HepG2 (cell line): Measurements from ENCODE around the gene PIK3CB. TPM values are rescaled to one million over a fixed set of nuclear protein-coding genes. Genes with fewer than 3 reads are reported as not detected.
A peak's percentile ranks its signal among the peaks of the same experiment; 100 is the strongest.

ENCODE experiments used
- ARNT ChIP-seq: fragments of 450-650 bp; IDR thresholded peaks from 2 replicates; pipeline ENCODE4 v1.6.1; 2017
- DNMT1 ChIP-seq: sonication (generic); formaldehyde crosslinking; IDR thresholded peaks from 2 replicates; pipeline ENCODE4 v1.5.1; 2020; ENCODE audit warnings: mild to moderate bottlenecking, missing genetic modification reagents
- FOXA3 ChIP-seq: IDR thresholded peaks from 2 replicates; pipeline ENCODE4 v1.6.1; 2016; ENCODE audit warnings: missing genetic modification reagents, missing compliant biosample characterization
- HNRNPL ChIP-seq: fragments of 200-400 bp; formaldehyde crosslinking; IDR thresholded peaks from 2 replicates; pipeline ENCODE4 v1.6.1; 2017; ENCODE audit warnings: mild to moderate bottlenecking, low read depth, low read length
- NCOA1 ChIP-seq: sonication (generic); formaldehyde crosslinking; IDR thresholded peaks from 2 replicates; pipeline ENCODE4 v1.9.0; 2021; ENCODE audit warnings: missing genetic modification reagents
- NRL ChIP-seq: sonication (generic); formaldehyde crosslinking; IDR thresholded peaks from 2 replicates; pipeline ENCODE4 v1.5.0; 2020; ENCODE audit warnings: missing genetic modification reagents, mild to moderate bottlenecking, moderate library complexity, borderline replicate concordance
- PHF21A ChIP-seq: sonication (generic); formaldehyde crosslinking; IDR thresholded peaks from 2 replicates; pipeline ENCODE4 v1.5.0; 2020; ENCODE audit warnings: mild to moderate bottlenecking, missing genetic modification reagents
- PRMT3 ChIP-seq: sonication (generic); formaldehyde crosslinking; IDR thresholded peaks from 2 replicates; pipeline ENCODE4 v1.8.1; 2022; ENCODE audit warnings: low read depth, mild to moderate bottlenecking, moderate library complexity, missing genetic modification reagents, borderline replicate concordance
- SOX6 ChIP-seq, 2 experiments: fragments of 450-650 bp in 1 of 2; sonication (generic) in 1 of 2; formaldehyde crosslinking in 1 of 2; IDR thresholded peaks; 2 replicates each; pipeline versions ENCODE4 v1.4.0 to v1.6.1; 2017 to 2020; ENCODE audit warnings: antibody characterized with exemption in 1 of 2, mild to moderate bottlenecking in 1 of 2, missing genetic modification reagents in 1 of 2
- STAG1 ChIP-seq: sonication (generic); formaldehyde crosslinking; IDR thresholded peaks from 2 replicates; pipeline ENCODE4 v1.4.0; 2020; ENCODE audit warnings: missing genetic modification reagents
- XRCC5 ChIP-seq: fragments of 200-400 bp; formaldehyde crosslinking; optimal IDR thresholded peaks from 2 replicates; pipeline ENCODE3; 2017; ENCODE audit warnings: mild to moderate bottlenecking, low read length
- YEATS4 ChIP-seq: sonication (generic); formaldehyde crosslinking; IDR thresholded peaks from 2 replicates; pipeline ENCODE4 v1.4.0; 2020; ENCODE audit warnings: missing genetic modification reagents, borderline replicate concordance
- ZNF337 ChIP-seq: sonication (generic); formaldehyde crosslinking; IDR thresholded peaks from 2 replicates; pipeline ENCODE4 v1.5.1; 2020; ENCODE audit warnings: missing genetic modification reagents, low read depth, mild to moderate bottlenecking, borderline replicate concordance
- ZNF788 ChIP-seq: sonication (generic); formaldehyde crosslinking; IDR thresholded peaks from 2 replicates; pipeline ENCODE4 v1.5.0; 2020; ENCODE audit warnings: mild to moderate bottlenecking, missing genetic modification reagents, borderline replicate concordance
- polyA plus RNA-seq, 8 experiments: library from polyadenylated mRNA; depleted of rRNA in 3 of 8; stranded (reverse) in 7 of 8; unstranded in 1 of 8; fragments of >200 nt; fragmentation: Illumina TruSeq in 4 of 8; extraction: Trizol in 4 of 8; gene quantifications; 2 replicates each; pipeline versions ENCODE4 v1.2.1 to v1.2.3, GENCODE V29; 2011 to 2016; ENCODE audit warnings: low read depth in 4 of 8, missing spikeins in 1 of 8, mixed read lengths in 1 of 8; ENCODE audit not compliant: insufficient read depth in 1 of 8
- total RNA-seq, 5 experiments: library from RNA; depleted of rRNA; stranded (reverse); fragments of >200 nt; fragmentation: Illumina TruSeq; extraction: Trizol; gene quantifications; 2 replicates each; pipeline ENCODE4 v1.2.3, GENCODE V29; 2016; ENCODE audit warnings: low read depth in 1 of 5
- TF ChIP-seq, protein P1 (sequence below): sonication (generic); formaldehyde crosslinking; IDR thresholded peaks from 2 replicates; pipeline ENCODE4 v1.8.0; 2022; ENCODE audit warnings: missing genetic modification reagents, mild to moderate bottlenecking, moderate library complexity, borderline replicate concordance
- TF ChIP-seq, protein P2 (sequence below): sonication (generic); formaldehyde crosslinking; IDR thresholded peaks from 2 replicates; pipeline ENCODE4 v1.4.0; 2020; ENCODE audit warnings: mild to moderate bottlenecking, missing genetic modification reagents
- TF ChIP-seq, protein P3 (sequence below): sonication (generic); formaldehyde crosslinking; IDR thresholded peaks from 2 replicates; pipeline ENCODE4 v1.4.0; 2020; ENCODE audit warnings: mild to moderate bottlenecking, low read depth, missing genetic modification reagents
- TF ChIP-seq, protein P4 (sequence below): sonication (generic); formaldehyde crosslinking; IDR thresholded peaks from 2 replicates; pipeline ENCODE4 v1.8.1; 2023; ENCODE audit warnings: mild to moderate bottlenecking, missing genetic modification reagents, borderline replicate concordance
- TF ChIP-seq, protein P5 (sequence below): sonication (generic); formaldehyde crosslinking; IDR thresholded peaks from 2 replicates; pipeline ENCODE4 v1.5.0; 2020; ENCODE audit warnings: mild to moderate bottlenecking, missing genetic modification reagents
- TF ChIP-seq, protein P6 (sequence below): sonication (generic); formaldehyde crosslinking; IDR thresholded peaks from 2 replicates; pipeline ENCODE4 v1.8.1; 2023; ENCODE audit warnings: mild to moderate bottlenecking, inconsistent platforms, moderate library complexity, missing genetic modification reagents, borderline replicate concordance

PIK3CB gene
- total and polyA plus RNA-seq, 2 of the 13 experiments (the other 11 are each of a cell fraction or from before 2014, with no cell fraction given) = 6.6 to 18.7 TPM

DNA sequence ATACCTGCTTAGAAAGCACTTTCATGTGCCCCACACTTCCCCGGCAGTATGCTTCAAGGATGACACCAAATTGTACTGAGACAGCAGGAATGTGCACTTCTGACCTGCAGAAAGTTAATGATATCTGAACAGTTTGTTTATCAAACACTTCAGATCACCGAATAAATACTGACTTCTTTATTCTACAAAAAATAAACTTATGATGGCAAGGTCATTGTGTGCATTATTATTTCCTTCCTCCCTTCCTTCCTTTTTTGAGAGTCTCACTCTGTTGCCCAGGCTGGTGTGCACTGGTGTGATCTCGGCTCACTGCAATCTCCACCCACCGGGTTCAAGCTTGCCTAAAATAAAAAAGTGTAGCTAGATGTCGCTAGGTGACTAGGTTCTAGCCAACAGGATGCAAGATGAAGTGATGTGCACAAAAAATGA, 145.8 kb downstream of the PIK3CB start (continued):
- TF ChIP-seq NRL (CRISPR knock-in tag) (no peak), PRMT3 (no peak), NCOA1 (CRISPR knock-in tag) (no peak), XRCC5 (no peak), SOX6 (IDR thresholded peaks at IDR 0.05) (no peak), SOX6 (CRISPR knock-in tag; IDR thresholded peaks at IDR 0.05) (peak; percentile 55; the same call in 1 of the 2 replicates), STAG1 (CRISPR knock-in tag) (peak; percentile 66), ZNF788 (no peak), DNMT1 (CRISPR knock-in tag) (no peak), PHF21A (CRISPR knock-in tag) (peak; percentile 41; the same call in 1 of the 2 replicates), ARNT (no peak), YEATS4 (CRISPR knock-in tag) (no peak), FOXA3 (peak; percentile 54), ZNF337 (CRISPR knock-in tag) (no peak), HNRNPL (no peak)
- TF ChIP-seq, protein P1, sequence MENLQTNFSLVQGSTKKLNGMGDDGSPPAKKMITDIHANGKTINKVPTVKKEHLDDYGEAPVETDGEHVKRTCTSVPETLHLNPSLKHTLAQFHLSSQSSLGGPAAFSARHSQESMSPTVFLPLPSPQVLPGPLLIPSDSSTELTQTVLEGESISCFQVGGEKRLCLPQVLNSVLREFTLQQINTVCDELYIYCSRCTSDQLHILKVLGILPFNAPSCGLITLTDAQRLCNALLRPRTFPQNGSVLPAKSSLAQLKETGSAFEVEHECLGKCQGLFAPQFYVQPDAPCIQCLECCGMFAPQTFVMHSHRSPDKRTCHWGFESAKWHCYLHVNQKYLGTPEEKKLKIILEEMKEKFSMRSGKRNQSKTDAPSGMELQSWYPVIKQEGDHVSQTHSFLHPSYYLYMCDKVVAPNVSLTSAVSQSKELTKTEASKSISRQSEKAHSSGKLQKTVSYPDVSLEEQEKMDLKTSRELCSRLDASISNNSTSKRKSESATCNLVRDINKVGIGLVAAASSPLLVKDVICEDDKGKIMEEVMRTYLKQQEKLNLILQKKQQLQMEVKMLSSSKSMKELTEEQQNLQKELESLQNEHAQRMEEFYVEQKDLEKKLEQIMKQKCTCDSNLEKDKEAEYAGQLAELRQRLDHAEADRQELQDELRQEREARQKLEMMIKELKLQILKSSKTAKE (CRISPR knock-in tag) = no peak
- TF ChIP-seq, protein P2, sequence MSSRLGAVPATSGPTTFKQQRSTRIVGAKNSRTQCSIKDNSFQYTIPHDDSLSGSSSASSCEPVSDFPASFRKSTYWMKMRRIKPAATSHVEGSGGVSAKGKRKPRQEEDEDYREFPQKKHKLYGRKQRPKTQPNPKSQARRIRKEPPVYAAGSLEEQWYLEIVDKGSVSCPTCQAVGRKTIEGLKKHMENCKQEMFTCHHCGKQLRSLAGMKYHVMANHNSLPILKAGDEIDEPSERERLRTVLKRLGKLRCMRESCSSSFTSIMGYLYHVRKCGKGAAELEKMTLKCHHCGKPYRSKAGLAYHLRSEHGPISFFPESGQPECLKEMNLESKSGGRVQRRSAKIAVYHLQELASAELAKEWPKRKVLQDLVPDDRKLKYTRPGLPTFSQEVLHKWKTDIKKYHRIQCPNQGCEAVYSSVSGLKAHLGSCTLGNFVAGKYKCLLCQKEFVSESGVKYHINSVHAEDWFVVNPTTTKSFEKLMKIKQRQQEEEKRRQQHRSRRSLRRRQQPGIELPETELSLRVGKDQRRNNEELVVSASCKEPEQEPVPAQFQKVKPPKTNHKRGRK = no peak
- TF ChIP-seq, protein P3, sequence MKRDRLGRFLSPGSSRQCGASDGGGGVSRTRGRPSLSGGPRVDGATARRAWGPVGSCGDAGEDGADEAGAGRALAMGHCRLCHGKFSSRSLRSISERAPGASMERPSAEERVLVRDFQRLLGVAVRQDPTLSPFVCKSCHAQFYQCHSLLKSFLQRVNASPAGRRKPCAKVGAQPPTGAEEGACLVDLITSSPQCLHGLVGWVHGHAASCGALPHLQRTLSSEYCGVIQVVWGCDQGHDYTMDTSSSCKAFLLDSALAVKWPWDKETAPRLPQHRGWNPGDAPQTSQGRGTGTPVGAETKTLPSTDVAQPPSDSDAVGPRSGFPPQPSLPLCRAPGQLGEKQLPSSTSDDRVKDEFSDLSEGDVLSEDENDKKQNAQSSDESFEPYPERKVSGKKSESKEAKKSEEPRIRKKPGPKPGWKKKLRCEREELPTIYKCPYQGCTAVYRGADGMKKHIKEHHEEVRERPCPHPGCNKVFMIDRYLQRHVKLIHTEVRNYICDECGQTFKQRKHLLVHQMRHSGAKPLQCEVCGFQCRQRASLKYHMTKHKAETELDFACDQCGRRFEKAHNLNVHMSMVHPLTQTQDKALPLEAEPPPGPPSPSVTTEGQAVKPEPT (CRISPR knock-in tag) = no peak
- TF ChIP-seq, protein P4, sequence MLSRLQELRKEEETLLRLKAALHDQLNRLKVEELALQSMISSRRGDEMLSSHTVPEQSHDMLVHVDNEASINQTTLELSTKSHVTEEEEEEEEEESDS = no peak
- TF ChIP-seq, protein P5, sequence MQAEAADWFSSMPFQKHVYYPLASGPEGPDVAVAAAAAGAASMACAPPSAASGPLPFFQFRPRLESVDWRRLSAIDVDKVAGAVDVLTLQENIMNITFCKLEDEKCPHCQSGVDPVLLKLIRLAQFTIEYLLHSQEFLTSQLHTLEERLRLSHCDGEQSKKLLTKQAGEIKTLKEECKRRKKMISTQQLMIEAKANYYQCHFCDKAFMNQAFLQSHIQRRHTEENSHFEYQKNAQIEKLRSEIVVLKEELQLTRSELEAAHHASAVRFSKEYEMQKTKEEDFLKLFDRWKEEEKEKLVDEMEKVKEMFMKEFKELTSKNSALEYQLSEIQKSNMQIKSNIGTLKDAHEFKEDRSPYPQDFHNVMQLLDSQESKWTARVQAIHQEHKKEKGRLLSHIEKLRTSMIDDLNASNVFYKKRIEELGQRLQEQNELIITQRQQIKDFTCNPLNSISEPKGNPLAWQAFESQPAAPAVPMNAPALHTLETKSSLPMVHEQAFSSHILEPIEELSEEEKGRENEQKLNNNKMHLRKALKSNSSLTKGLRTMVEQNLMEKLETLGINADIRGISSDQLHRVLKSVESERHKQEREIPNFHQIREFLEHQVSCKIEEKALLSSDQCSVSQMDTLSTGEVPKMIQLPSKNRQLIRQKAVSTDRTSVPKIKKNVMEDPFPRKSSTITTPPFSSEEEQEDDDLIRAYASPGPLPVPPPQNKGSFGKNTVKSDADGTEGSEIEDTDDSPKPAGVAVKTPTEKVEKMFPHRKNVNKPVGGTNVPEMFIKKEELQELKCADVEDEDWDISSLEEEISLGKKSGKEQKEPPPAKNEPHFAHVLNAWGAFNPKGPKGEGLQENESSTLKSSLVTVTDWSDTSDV = no peak
- TF ChIP-seq, protein P6, sequence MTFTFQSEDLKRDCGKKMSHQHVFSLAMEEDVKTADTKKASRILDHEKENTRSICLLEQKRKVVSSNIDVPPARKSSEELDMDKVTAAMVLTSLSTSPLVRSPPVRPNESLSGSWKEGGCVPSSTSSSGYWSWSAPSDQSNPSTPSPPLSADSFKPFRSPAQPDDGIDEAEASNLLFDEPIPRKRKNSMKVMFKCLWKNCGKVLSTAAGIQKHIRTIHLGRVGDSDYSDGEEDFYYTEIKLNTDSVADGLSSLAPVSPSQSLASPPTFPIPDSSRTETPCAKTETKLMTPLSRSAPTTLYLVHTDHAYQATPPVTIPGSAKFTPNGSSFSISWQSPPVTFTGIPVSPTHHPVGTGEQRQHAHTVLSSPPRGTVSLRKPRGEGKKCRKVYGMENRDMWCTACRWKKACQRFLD (CRISPR knock-in tag) = no peak
